Measurements from ENCODE around the gene DFFB. TPM values are rescaled to one million over a fixed set of nuclear protein-coding genes. Genes with fewer than 3 reads are reported as not detected.

Gene DFFB
- total RNA-seq, 1 donor from 2014 or later = 4.8 TPM

GRCh38 chr1:3880429-3881192 is 23.3 kb downstream of the DFFB start:
- H3K4me3 ChIP-seq = no peak overlapping the region
- Mint-ChIP-seq H3K9me3 (peaks cover 12% of the 10 kb centered on the region), H3K27ac (no peak overlapping the region), H3K27me3 (ENCODE audit: insufficient read depth, low read depth) (peaks cover 3% of the 10 kb centered on the region), H3K36me3 (peaks cover 13% of the 10 kb centered on the region), H3K4me1 (no peaks in the 10 kb centered on the region), H3K4me3 (no peak overlapping the region)
- no peaks in the 10 kb centered on the region for H3K4me1 ChIP-seq
- no peak overlapping the region for H3K27ac ChIP-seq
- H3F3A ChIP-seq (ENCODE audit: low read depth) = no peaks in the 10 kb centered on the region
- no peaks in the 10 kb centered on the region for H3K79me2 ChIP-seq (ENCODE audit: low read depth)
- no peaks in the 10 kb centered on the region for H4K20me1 ChIP-seq (ENCODE audit: low read depth)
- DNase-seq (ENCODE audit: low spot score) = no peak
- no peak overlapping the region for H3K4me2 ChIP-seq
- TF ChIP-seq CTCF (IDR thresholded peaks at IDR 0.05) (no peak), EZH2phosphoT487 (IDR thresholded peaks at IDR 0.05) (no peak), EZH2 (IDR thresholded peaks at IDR 0.05) (no peak)
- no peaks in the 10 kb centered on the region for H3K36me3 ChIP-seq
- H3K9ac ChIP-seq = no peak overlapping the region
- no peak overlapping the region for H2AFZ ChIP-seq (replicated peaks)
- H3K9me3 ChIP-seq (ENCODE audit: low read depth) = no peaks in the 10 kb centered on the region
- no peaks in the 10 kb centered on the region for H3K27me3 ChIP-seq

GRCh38 chr1:3881193-3881480 is 23.9 kb downstream of the DFFB start:
- TF ChIP-seq CTCF (IDR thresholded peaks at IDR 0.05) (no peak), EZH2 (IDR thresholded peaks at IDR 0.05) (no peak), EZH2phosphoT487 (IDR thresholded peaks at IDR 0.05) (no peak)
- H3K4me3 Mint-ChIP-seq = no peak overlapping the region
- Histone ChIP-seq H4K20me1 (ENCODE audit: low read depth) (no peaks in the 10 kb centered on the region), H3K27ac (no peak overlapping the region), H3K9me3 (ENCODE audit: low read depth) (no peaks in the 10 kb centered on the region), H3K4me2 (no peak overlapping the region), H3K27me3 (no peaks in the 10 kb centered on the region), H3K4me1 (no peaks in the 10 kb centered on the region), H3F3A (ENCODE audit: low read depth) (no peaks in the 10 kb centered on the region), H3K79me2 (ENCODE audit: low read depth) (no peaks in the 10 kb centered on the region), H3K36me3 (no peaks in the 10 kb centered on the region), H3K9ac (no peak overlapping the region), H2AFZ (replicated peaks) (no peak overlapping the region), H3K4me3 (no peak overlapping the region)
- DNase-seq (ENCODE audit: low spot score) = no peak
- no peak overlapping the region for H3K27ac Mint-ChIP-seq
- peaks cover 3% of the 10 kb centered on the region for H3K27me3 Mint-ChIP-seq (ENCODE audit: insufficient read depth, low read depth)
- H3K36me3 Mint-ChIP-seq = peaks cover 13% of the 10 kb centered on the region
- no peaks in the 10 kb centered on the region for H3K4me1 Mint-ChIP-seq
- H3K9me3 Mint-ChIP-seq = peaks cover 12% of the 10 kb centered on the region

GRCh38 chr1:3883194-3883925 is 26.1 kb downstream of the DFFB start:
- Mint-ChIP-seq H3K27me3 (ENCODE audit: insufficient read depth, low read depth) (peaks cover 3% of the 10 kb centered on the region), H3K27ac (no peak overlapping the region), H3K9me3 (peaks cover 12% of the 10 kb centered on the region), H3K36me3 (peaks cover 24% of the 10 kb centered on the region), H3K4me3 (no peak overlapping the region), H3K4me1 (no peaks in the 10 kb centered on the region)
- Histone ChIP-seq H3K79me2 (ENCODE audit: low read depth) (no peaks in the 10 kb centered on the region), H2AFZ (replicated peaks) (no peak overlapping the region), H4K20me1 (ENCODE audit: low read depth) (no peaks in the 10 kb centered on the region), H3K36me3 (no peaks in the 10 kb centered on the region), H3K27ac (no peak overlapping the region), H3K4me1 (no peaks in the 10 kb centered on the region), H3K4me2 (no peak overlapping the region), H3K4me3 (no peak overlapping the region), H3F3A (ENCODE audit: low read depth) (no peaks in the 10 kb centered on the region), H3K9me3 (ENCODE audit: low read depth) (no peaks in the 10 kb centered on the region), H3K27me3 (no peaks in the 10 kb centered on the region), H3K9ac (no peak overlapping the region)
- TF ChIP-seq EZH2 (IDR thresholded peaks at IDR 0.05) (no peak), CTCF (IDR thresholded peaks at IDR 0.05) (no peak), EZH2phosphoT487 (IDR thresholded peaks at IDR 0.05) (no peak)
- DNase-seq (ENCODE audit: low spot score) = no peak

Measured in neural progenitor cell (in vitro differentiated cells).